Stomach (tissue), 9 donors: ENCODE results near the gene SP2. TPM values are rescaled to one million over a fixed set of nuclear protein-coding genes. Genes with fewer than 3 reads are reported as not detected.
A peak's percentile ranks its signal among the peaks of the same experiment; 100 is the strongest.

Experiments
- DNase-seq, 2 donors: peaks; one replicate each; pipeline versions ENCODE4 v3.0.0 to v3.0.0-alpha.2; 2013 to 2019
- H3K27ac ChIP-seq, 5 donors: fragments of 200-600 bp in 4 of 5; sonication (generic) in 4 of 5; one replicate each; pipeline ENCODE4 v1.5.1; 2013 to 2019; ENCODE audit warnings: mild to moderate bottlenecking in 1 of 5, moderate library complexity in 1 of 5
- H3K27me3 ChIP-seq, 3 donors: fragments of 200-600 bp; sonication (generic); one replicate each; pipeline ENCODE4 v1.5.1; 2017 to 2019; ENCODE audit warnings: mixed run types in 1 of 3
- H3K36me3 ChIP-seq, 4 donors: fragments of 200-600 bp; sonication (generic); 1 replicate in 3 of 4; 2 replicates in 1 of 4; pipeline ENCODE4 v1.5.1; 2016 to 2019
- H3K4me1 ChIP-seq, 4 donors: fragments of 200-600 bp; sonication (generic); one replicate each; pipeline ENCODE4 v1.5.1; 2016 to 2019
- H3K4me3 ChIP-seq, 4 donors: fragments of 200-600 bp; sonication (generic) in 3 of 4; one replicate each; pipeline ENCODE4 v1.5.1; 2016 to 2019; ENCODE audit warnings: mild to moderate bottlenecking in 1 of 4
- H3K9me3 ChIP-seq, 4 donors: fragments of 200-600 bp; sonication (generic); one replicate each; pipeline ENCODE4 v1.5.1; 2016 to 2019
- CTCF ChIP-seq, 7 experiments: fragments of 450-650 bp in 4 of 7; fragments of 200-600 bp in 3 of 7; sonication (generic) in 3 of 7; IDR thresholded peaks; one replicate each; pipeline ENCODE4 v1.5.1; 2016 to 2019; ENCODE audit warnings: antibody characterized with exemption in 7 of 7, control low read depth in 2 of 7, mild to moderate bottlenecking in 1 of 7
- EP300 ChIP-seq: sonication (generic); formaldehyde crosslinking; IDR thresholded peaks from one replicate; pipeline ENCODE4 v1.6.1; 2017; ENCODE audit warnings: antibody characterized with exemption
- POLR2A ChIP-seq, 4 donors: fragments of 450-650 bp; IDR thresholded peaks; one replicate each; pipeline ENCODE4 v1.6.1; 2016; ENCODE audit warnings: antibody characterized with exemption in 4 of 4, control low read depth in 2 of 4, mild to moderate bottlenecking in 1 of 4, moderate library complexity in 1 of 4
- POLR2AphosphoS5 ChIP-seq, 3 donors: sonication (generic); formaldehyde crosslinking; IDR thresholded peaks; one replicate each; pipeline ENCODE4 v1.6.1; 2016; ENCODE audit warnings: antibody characterized with exemption in 3 of 3
- WGBS, 5 donors: extraction: QIAGEN DNeasy Blood & Tissue Kit in 3 of 5; methylation state at CpG; one replicate each; pipeline versions ENCODE4 v1.1.5 to v1.1.7; 2013 to 2018; 5-methylcytosine and 5-hydroxymethylcytosine counted together
- intact Hi-C: fragments of 100-400 bp; cut with DNase I; formaldehyde crosslinking; loops from one replicate; pipeline ENCODE4 v1.15.1; 2023; ENCODE audit warnings: low total_unique reads
- polyA plus RNA-seq, 3 donors: library from polyadenylated mRNA; stranded (reverse); fragments of 200-250 nt; gene quantifications; one replicate each; pipeline ENCODE4 v1.2.3, GENCODE V29; 2013
- total RNA-seq, 5 donors: library from RNA; depleted of rRNA; stranded (reverse); fragments of >200 nt; gene quantifications; one replicate each; pipeline versions ENCODE4 v1.1.0 to v1.2.3, GENCODE V29; 2014 to 2016
- donor health status: healthy with polysubstance abuse.
- donor health status: Bipolar disorder and iron deficiency.
- donor health status: healthy.

The SP2 gene
- total and polyA plus RNA-seq, 8 donors: 0.87 to 22.8 (median 6.3) TPM

- peak within 1 kb of the TSS; percentile 90 to 93 (median 92) for H3K27ac ChIP-seq
- no peaks in the 10 kb centered on the region for H3K27me3 ChIP-seq
- H3K4me1 ChIP-seq: peaks cover 17 to 49% (median 39%) of the 10 kb centered on the region in 4 donors
- peak within 1 kb of the TSS; percentile 91 to 98 (median 92) for H3K4me3 ChIP-seq
- WGBS, 5 donors: 0 to 1% (median 0%) methylated on average over 46 to 62 of the region's 62 CpGs
- H3K9me3 ChIP-seq: no peaks in the 10 kb centered on the region
- peaks cover 24 to 31% (median 28%) of the 10 kb centered on the region in 4 donors for H3K36me3 ChIP-seq
- intact Hi-C loops: no loop called here
- DNase-seq: peak; percentile 100
- TF ChIP-seq CTCF (IDR thresholded peaks at IDR 0.05) (peak in 6 of 7 experiments; percentile 86 to 99 (median 96)), EP300 (no peak), POLR2AphosphoS5 (IDR thresholded peaks at IDR 0.05) (peak; percentile 70 to 96 (median 93)), POLR2A (IDR thresholded peaks at IDR 0.05) (peak in 2 of 4 donors; percentile 63 to 78)
Measured at GRCh38 chr17:47970725-47971499, 74.9 kb downstream of the SP2 start, which contains the start of gene CDK5RAP3. Gene CDK5RAP3 (plus strand): TSS chr17:47971113. CDS start chr17:47971147, 34 bp downstream.

GRCh38 chr17:47973541-47973940 lies 77.5 kb downstream of the SP2 start:
- Histone ChIP-seq H3K9me3 (no peaks in the 10 kb centered on the region), H3K4me1 (peaks cover 17 to 31% (median 29%) of the 10 kb centered on the region in 4 donors), H3K4me3 (no peak overlapping the region), H3K36me3 (peaks cover 45 to 58% (median 54%) of the 10 kb centered on the region in 4 donors), H3K27me3 (no peaks in the 10 kb centered on the region), H3K27ac (no peak overlapping the region)
- TF ChIP-seq CTCF (IDR thresholded peaks at IDR 0.05) (no peak), POLR2AphosphoS5 (IDR thresholded peaks at IDR 0.05) (no peak), EP300 (no peak), POLR2A (IDR thresholded peaks at IDR 0.05) (no peak)
- 93 to 97% (median 95%) methylated on average over 8 of the region's 8 CpGs for WGBS, 5 donors
- intact Hi-C loops: no loop called here
- DNase-seq: no peak

GRCh38 chr17:47975189-47975822 lies 79.3 kb downstream of the SP2 start:
- 85 to 88% (median 86%) methylated on average over 10 to 15 of the region's 15 CpGs for WGBS, 5 donors
- H3K27me3 ChIP-seq: no peaks in the 10 kb centered on the region
- intact Hi-C loops: loop anchor here (5.0 kb wide), 1 partner anchor 42 kb away; no protein-coding TSS in a partner anchor
- H3K27ac ChIP-seq: no peak overlapping the region
- no peak for DNase-seq
- H3K36me3 ChIP-seq: peaks cover 51 to 75% (median 71%) of the 10 kb centered on the region in 4 donors
- peaks cover 12 to 26% (median 23%) of the 10 kb centered on the region in 4 donors for H3K4me1 ChIP-seq
- H3K4me3 ChIP-seq: no peak overlapping the region
- no peak for TF ChIP-seq POLR2A (IDR thresholded peaks at IDR 0.05)
- TF ChIP-seq POLR2AphosphoS5 (IDR thresholded peaks at IDR 0.05): no peak
- no peak for TF ChIP-seq EP300
- H3K9me3 ChIP-seq: no peaks in the 10 kb centered on the region

GRCh38 chr17:47975823-47976205 lies 79.8 kb downstream of the SP2 start:
- intact Hi-C loops: loop anchor here (5.0 kb wide), 1 partner anchor 41 kb away; no protein-coding TSS in a partner anchor
- no peak for TF ChIP-seq EP300
- no peak for TF ChIP-seq CTCF (IDR thresholded peaks at IDR 0.05)
- no peak for TF ChIP-seq POLR2AphosphoS5 (IDR thresholded peaks at IDR 0.05)
- TF ChIP-seq POLR2A (IDR thresholded peaks at IDR 0.05): no peak
- 84 to 94% (median 90%) methylated on average over 10 of the region's 10 CpGs for WGBS, 5 donors
- H3K27me3 ChIP-seq: no peaks in the 10 kb centered on the region
- peaks cover 56 to 80% (median 77%) of the 10 kb centered on the region in 4 donors for H3K36me3 ChIP-seq
- H3K4me1 ChIP-seq: peaks cover 10 to 23% (median 20%) of the 10 kb centered on the region in 4 donors
- no peak for DNase-seq
- no peaks in the 10 kb centered on the region for H3K9me3 ChIP-seq
- H3K27ac ChIP-seq: no peak overlapping the region
- H3K4me3 ChIP-seq: no peak overlapping the region
